ENCODE data around the gene HRH1.
"Not testable (repeated sequence)": the region's sequence is repeated elsewhere in the genome, so short reads cannot be mapped to it uniquely, and the experiment has no call there.

HRH1 gene

GRCh38 chr3:11130385-11130784 is 23.9 kb upstream of the HRH1 start:
- H3K27ac ChIP-seq (ENCODE audit: low read depth, low read length), result no peak overlapping the region
- no peaks in the 10 kb centered on the region for H3K36me3 ChIP-seq (ENCODE audit: control insufficient read depth, insufficient read depth, low read length)
- H3K27me3 ChIP-seq (ENCODE audit: control insufficient read depth, insufficient read depth, low read length), result no peaks in the 10 kb centered on the region; the same call in 1 of the 2 replicates
- H3K9ac ChIP-seq (ENCODE audit: low read depth, low read length), result no peak overlapping the region
- no peaks in the 10 kb centered on the region for H3K4me1 ChIP-seq (ENCODE audit: control insufficient read depth, insufficient read depth, low read length)
- H3K9me3 ChIP-seq (ENCODE audit: control insufficient read depth, insufficient read depth, low read length), result no peaks in the 10 kb centered on the region
- no peak overlapping the region for H3K4me3 ChIP-seq (ENCODE audit: low read depth, low read length)

GRCh38 chr3:11131371-11131770 is 22.9 kb upstream of the HRH1 start:
- H3K4me1 ChIP-seq (ENCODE audit: control insufficient read depth, insufficient read depth, low read length), result no peaks in the 10 kb centered on the region
- no peaks in the 10 kb centered on the region; the same call in 1 of the 2 replicates for H3K27me3 ChIP-seq (ENCODE audit: control insufficient read depth, insufficient read depth, low read length)
- no peak overlapping the region for H3K27ac ChIP-seq (ENCODE audit: low read depth, low read length)

GRCh38 chr3:11131886-11132285 is 22.4 kb upstream of the HRH1 start:
- not testable (repeated sequence) for H3K9ac ChIP-seq (ENCODE audit: low read depth, low read length); H3K4me1 ChIP-seq (ENCODE audit: control insufficient read depth, insufficient read depth, low read length)

More at GRCh38 chr3:11131371-11131770, 22.9 kb upstream of the HRH1 start:
- no peaks in the 10 kb centered on the region for H3K36me3 ChIP-seq (ENCODE audit: control insufficient read depth, insufficient read depth, low read length)
- H3K9ac ChIP-seq (ENCODE audit: low read depth, low read length), result no peak overlapping the region
- H3K9me3 ChIP-seq (ENCODE audit: control insufficient read depth, insufficient read depth, low read length), result no peaks in the 10 kb centered on the region
- no peak overlapping the region for H3K4me3 ChIP-seq (ENCODE audit: low read depth, low read length)

GRCh38 chr3:11132861-11133260 is 21.4 kb upstream of the HRH1 start:
- Histone ChIP-seq H3K27me3 (ENCODE audit: control insufficient read depth, insufficient read depth, low read length) (no peaks in the 10 kb centered on the region), H3K4me3 (ENCODE audit: low read depth, low read length) (no peak overlapping the region), H3K9ac (ENCODE audit: low read depth, low read length) (no peak overlapping the region), H3K36me3 (ENCODE audit: control insufficient read depth, insufficient read depth, low read length) (no peaks in the 10 kb centered on the region), H3K4me1 (ENCODE audit: control insufficient read depth, insufficient read depth, low read length) (no peaks in the 10 kb centered on the region), H3K9me3 (ENCODE audit: control insufficient read depth, insufficient read depth, low read length) (no peaks in the 10 kb centered on the region), H3K27ac (ENCODE audit: low read depth, low read length) (no peak overlapping the region)

More at GRCh38 chr3:11131886-11132285, 22.4 kb upstream of the HRH1 start:
- not testable (repeated sequence) for H3K27me3 ChIP-seq (ENCODE audit: control insufficient read depth, insufficient read depth, low read length); H3K27ac ChIP-seq (ENCODE audit: low read depth, low read length); H3K9me3 ChIP-seq (ENCODE audit: control insufficient read depth, insufficient read depth, low read length); H3K4me3 ChIP-seq (ENCODE audit: low read depth, low read length); H3K36me3 ChIP-seq (ENCODE audit: control insufficient read depth, insufficient read depth, low read length)

- H3K36me3 ChIP-seq (ENCODE audit: control insufficient read depth, insufficient read depth, low read length), result no peaks in the 10 kb centered on the region
- no peak overlapping the region for H3K4me3 ChIP-seq (ENCODE audit: low read depth, low read length)
- H3K4me1 ChIP-seq (ENCODE audit: control insufficient read depth, insufficient read depth, low read length), result no peaks in the 10 kb centered on the region
- no peaks in the 10 kb centered on the region for H3K9me3 ChIP-seq (ENCODE audit: control insufficient read depth, insufficient read depth, low read length)
- no peaks in the 10 kb centered on the region for H3K27me3 ChIP-seq (ENCODE audit: control insufficient read depth, insufficient read depth, low read length)
- no peak overlapping the region for H3K27ac ChIP-seq (ENCODE audit: low read depth, low read length)
- H3K9ac ChIP-seq (ENCODE audit: low read depth, low read length), result no peak overlapping the region
Observed at GRCh38 chr3:11134794-11135193, 19.5 kb upstream of the HRH1 start.

- no peak overlapping the region for H3K27ac ChIP-seq (ENCODE audit: low read depth, low read length)
- H3K27me3 ChIP-seq (ENCODE audit: control insufficient read depth, insufficient read depth, low read length), result no peaks in the 10 kb centered on the region
- H3K9ac ChIP-seq (ENCODE audit: low read depth, low read length), result no peak overlapping the region
- no peak overlapping the region for H3K4me3 ChIP-seq (ENCODE audit: low read depth, low read length)
- H3K36me3 ChIP-seq (ENCODE audit: control insufficient read depth, insufficient read depth, low read length), result no peaks in the 10 kb centered on the region
- H3K9me3 ChIP-seq (ENCODE audit: control insufficient read depth, insufficient read depth, low read length), result no peaks in the 10 kb centered on the region
- no peaks in the 10 kb centered on the region for H3K4me1 ChIP-seq (ENCODE audit: control insufficient read depth, insufficient read depth, low read length)
Observed at GRCh38 chr3:11136116-11136515, 18.2 kb upstream of the HRH1 start.

- H3K36me3 ChIP-seq (ENCODE audit: control insufficient read depth, insufficient read depth, low read length), result no peaks in the 10 kb centered on the region
- H3K4me1 ChIP-seq (ENCODE audit: control insufficient read depth, insufficient read depth, low read length), result no peaks in the 10 kb centered on the region
- H3K27ac ChIP-seq (ENCODE audit: low read depth, low read length), result peak overlapping the region; percentile 20
- no peaks in the 10 kb centered on the region for H3K9me3 ChIP-seq (ENCODE audit: control insufficient read depth, insufficient read depth, low read length)
- no peak overlapping the region for H3K9ac ChIP-seq (ENCODE audit: low read depth, low read length)
- H3K4me3 ChIP-seq (ENCODE audit: low read depth, low read length), result no peak overlapping the region
- no peaks in the 10 kb centered on the region for H3K27me3 ChIP-seq (ENCODE audit: control insufficient read depth, insufficient read depth, low read length)
Observed at GRCh38 chr3:11136830-11137626, 17.3 kb upstream of the HRH1 start.

- Histone ChIP-seq H3K4me1 (ENCODE audit: control insufficient read depth, insufficient read depth, low read length) (no peaks in the 10 kb centered on the region), H3K4me3 (ENCODE audit: low read depth, low read length) (no peak overlapping the region), H3K36me3 (ENCODE audit: control insufficient read depth, insufficient read depth, low read length) (no peaks in the 10 kb centered on the region), H3K27me3 (ENCODE audit: control insufficient read depth, insufficient read depth, low read length) (no peaks in the 10 kb centered on the region), H3K27ac (ENCODE audit: low read depth, low read length) (no peak overlapping the region), H3K9me3 (ENCODE audit: control insufficient read depth, insufficient read depth, low read length) (no peaks in the 10 kb centered on the region), H3K9ac (ENCODE audit: low read depth, low read length) (no peak overlapping the region)
Observed at GRCh38 chr3:11137627-11137959, 16.7 kb upstream of the HRH1 start.

- no peaks in the 10 kb centered on the region for H3K36me3 ChIP-seq (ENCODE audit: control insufficient read depth, insufficient read depth, low read length)
- no peak overlapping the region for H3K27ac ChIP-seq (ENCODE audit: low read depth, low read length)
- no peaks in the 10 kb centered on the region for H3K9me3 ChIP-seq (ENCODE audit: control insufficient read depth, insufficient read depth, low read length)
- H3K9ac ChIP-seq (ENCODE audit: low read depth, low read length), result no peak overlapping the region
- H3K4me1 ChIP-seq (ENCODE audit: control insufficient read depth, insufficient read depth, low read length), result no peaks in the 10 kb centered on the region
- H3K4me3 ChIP-seq (ENCODE audit: low read depth, low read length), result no peak overlapping the region
- H3K27me3 ChIP-seq (ENCODE audit: control insufficient read depth, insufficient read depth, low read length), result no peaks in the 10 kb centered on the region
Observed at GRCh38 chr3:11138371-11138770, 15.9 kb upstream of the HRH1 start.

- H3K4me3 ChIP-seq (ENCODE audit: low read depth, low read length), result no peak overlapping the region
- no peaks in the 10 kb centered on the region for H3K36me3 ChIP-seq (ENCODE audit: control insufficient read depth, insufficient read depth, low read length)
- no peak overlapping the region for H3K27ac ChIP-seq (ENCODE audit: low read depth, low read length)
- no peaks in the 10 kb centered on the region for H3K4me1 ChIP-seq (ENCODE audit: control insufficient read depth, insufficient read depth, low read length)
- H3K27me3 ChIP-seq (ENCODE audit: control insufficient read depth, insufficient read depth, low read length), result no peaks in the 10 kb centered on the region
- no peak overlapping the region for H3K9ac ChIP-seq (ENCODE audit: low read depth, low read length)
- no peaks in the 10 kb centered on the region for H3K9me3 ChIP-seq (ENCODE audit: control insufficient read depth, insufficient read depth, low read length)
Observed at GRCh38 chr3:11140030-11140712, 14.1 kb upstream of the HRH1 start.

GRCh38 chr3:11140713-11141104 is 13.6 kb upstream of the HRH1 start:
- Histone ChIP-seq H3K9ac (ENCODE audit: low read depth, low read length) (no peak overlapping the region), H3K27ac (ENCODE audit: low read depth, low read length) (no peak overlapping the region), H3K4me1 (ENCODE audit: control insufficient read depth, insufficient read depth, low read length) (no peaks in the 10 kb centered on the region), H3K9me3 (ENCODE audit: control insufficient read depth, insufficient read depth, low read length) (no peaks in the 10 kb centered on the region), H3K36me3 (ENCODE audit: control insufficient read depth, insufficient read depth, low read length) (no peaks in the 10 kb centered on the region), H3K27me3 (ENCODE audit: control insufficient read depth, insufficient read depth, low read length) (no peaks in the 10 kb centered on the region), H3K4me3 (ENCODE audit: low read depth, low read length) (no peak overlapping the region)
